Smooth muscle cell (in vitro differentiated cells): ENCODE measurements around the gene TSC22D2. TPM values are rescaled to one million over a fixed set of nuclear protein-coding genes. Genes with fewer than 3 reads are reported as not detected.

Experiments
- DNase-seq: peaks from one replicate; lab custom pipeline; 2025; ENCODE audit not compliant: unreplicated experiment; lab: John Stamatoyannopoulos, UW
- H2AFZ ChIP-seq: fragments of 200-600 bp; sonication (generic); 2 replicates; pipeline ENCODE4 v1.6.0; 2016; ENCODE audit warnings: antibody characterized with exemption, low read depth, mild to moderate bottlenecking
- H3F3A ChIP-seq: fragments of 200-600 bp; sonication (generic); 2 replicates; pipeline ENCODE4 v1.6.0; 2017; ENCODE audit warnings: antibody characterized with exemption, low read depth
- H3K27ac ChIP-seq: fragments of 200-600 bp; sonication (generic); 2 replicates; pipeline ENCODE4 v1.5.1; 2016; ENCODE audit warnings: low read depth, mild to moderate bottlenecking
- H3K27me3 ChIP-seq: fragments of 200-600 bp; sonication (generic); 2 replicates; pipeline ENCODE4 v1.6.1; 2016; ENCODE audit warnings: low read depth, mild to moderate bottlenecking
- H3K36me3 ChIP-seq: fragments of 200-600 bp; sonication (generic); 2 replicates; pipeline ENCODE4 v1.5.1; 2016; ENCODE audit warnings: low read depth
- H3K4me1 ChIP-seq: fragments of 200-600 bp; sonication (generic); 2 replicates; pipeline ENCODE4 v1.5.1; 2016; ENCODE audit warnings: low read depth
- H3K4me2 ChIP-seq: fragments of 200-600 bp; sonication (generic); 2 replicates; pipeline ENCODE4 v1.6.0; 2016; ENCODE audit warnings: mild to moderate bottlenecking
- H3K4me3 ChIP-seq: fragments of 200-600 bp; sonication (generic); 2 replicates; pipeline ENCODE4 v1.5.1; 2016; ENCODE audit warnings: mild to moderate bottlenecking
- H3K79me2 ChIP-seq: fragments of 200-600 bp; sonication (generic); 2 replicates; pipeline ENCODE4 v1.6.0; 2016; ENCODE audit warnings: low read depth, mild to moderate bottlenecking
- H3K9ac ChIP-seq: fragments of 200-600 bp; sonication (generic); 2 replicates; pipeline ENCODE4 v1.6.0; 2016; ENCODE audit warnings: low read depth
- H3K9me3 ChIP-seq: fragments of 200-600 bp; sonication (generic); replicated peaks from 2 replicates; pipeline ENCODE4 v1.5.1; 2016; ENCODE audit warnings: low read depth
- H4K20me1 ChIP-seq: fragments of 200-600 bp; sonication (generic); 2 replicates; pipeline ENCODE4 v1.6.0; 2016; ENCODE audit warnings: low read depth
- WGBS: methylation state at CpG from one replicate; pipeline ENCODE4 v1.1.7; 2016; ENCODE audit warnings: low lambda C conversion rate; 5-methylcytosine and 5-hydroxymethylcytosine counted together
- polyA plus RNA-seq: library from polyadenylated mRNA; unstranded; fragments of >200 nt; fragmentation: Nextera tagmentation; extraction: Ambion mirVana; gene quantifications from 2 replicates; pipeline ENCODE4 v1.2.1, GENCODE V29; 2016
- total RNA-seq: library from RNA; depleted of rRNA; stranded (reverse); fragments of >200 nt; gene quantifications from 2 replicates; pipeline ENCODE4 v1.2.3, GENCODE V29; 2014
- TF ChIP-seq, protein P1 (sequence below): fragments of 200-600 bp; sonication (generic); IDR thresholded peaks from 2 replicates; pipeline ENCODE4 v1.5.1; 2017; ENCODE audit warnings: borderline replicate concordance, mild to moderate bottlenecking, antibody characterized with exemption; ENCODE audit not compliant: insufficient read depth, poor library complexity, severe bottlenecking

The TSC22D2 gene
- total and polyA plus RNA-seq, 2 experiments from 2014 or later = 31.7 to 37.0 TPM

DNA sequence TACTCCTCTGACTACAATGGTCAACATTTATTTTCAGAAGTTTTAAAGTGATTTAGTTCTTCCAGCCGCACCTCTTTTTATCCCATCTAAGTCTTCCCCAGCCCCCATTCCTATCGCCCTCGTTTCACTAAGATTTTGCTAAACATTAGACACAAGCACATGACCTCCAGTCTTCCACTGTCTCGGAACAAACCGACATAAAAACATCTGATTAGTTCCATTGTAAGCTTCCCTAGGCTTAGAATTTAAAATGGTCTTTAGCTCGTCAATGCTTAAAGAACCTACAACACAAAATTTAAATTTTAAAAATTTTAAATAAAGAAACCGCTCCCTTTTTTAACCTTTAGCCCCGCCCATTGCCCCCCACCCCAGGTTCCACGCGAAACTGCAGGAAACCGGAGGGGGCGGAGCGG, 284 bp upstream of the TSC22D2 start:
- peak overlapping the region; percentile 98 for H3K9ac ChIP-seq
- no peaks in the 10 kb centered on the region for H3K27me3 ChIP-seq
- peak overlapping the region; percentile 92 for H2AFZ ChIP-seq
- TF ChIP-seq, protein P1, sequence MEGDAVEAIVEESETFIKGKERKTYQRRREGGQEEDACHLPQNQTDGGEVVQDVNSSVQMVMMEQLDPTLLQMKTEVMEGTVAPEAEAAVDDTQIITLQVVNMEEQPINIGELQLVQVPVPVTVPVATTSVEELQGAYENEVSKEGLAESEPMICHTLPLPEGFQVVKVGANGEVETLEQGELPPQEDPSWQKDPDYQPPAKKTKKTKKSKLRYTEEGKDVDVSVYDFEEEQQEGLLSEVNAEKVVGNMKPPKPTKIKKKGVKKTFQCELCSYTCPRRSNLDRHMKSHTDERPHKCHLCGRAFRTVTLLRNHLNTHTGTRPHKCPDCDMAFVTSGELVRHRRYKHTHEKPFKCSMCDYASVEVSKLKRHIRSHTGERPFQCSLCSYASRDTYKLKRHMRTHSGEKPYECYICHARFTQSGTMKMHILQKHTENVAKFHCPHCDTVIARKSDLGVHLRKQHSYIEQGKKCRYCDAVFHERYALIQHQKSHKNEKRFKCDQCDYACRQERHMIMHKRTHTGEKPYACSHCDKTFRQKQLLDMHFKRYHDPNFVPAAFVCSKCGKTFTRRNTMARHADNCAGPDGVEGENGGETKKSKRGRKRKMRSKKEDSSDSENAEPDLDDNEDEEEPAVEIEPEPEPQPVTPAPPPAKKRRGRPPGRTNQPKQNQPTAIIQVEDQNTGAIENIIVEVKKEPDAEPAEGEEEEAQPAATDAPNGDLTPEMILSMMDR = no peak
- peak overlapping the region; percentile 100 for H3K27ac ChIP-seq
- H3K36me3 ChIP-seq = no peaks in the 10 kb centered on the region
- peak overlapping the region; percentile 93 for H3K4me2 ChIP-seq
- H3K9me3 ChIP-seq = no peaks in the 10 kb centered on the region
- DNase-seq = no peak
- peak overlapping the region; percentile 97 for H3K4me3 ChIP-seq
- WGBS = under 1% methylated on average over 11 of the region's 13 CpGs
- peaks cover 39% of the 10 kb centered on the region for H4K20me1 ChIP-seq
- peaks cover 15% of the 10 kb centered on the region for H3F3A ChIP-seq
- H3K4me1 ChIP-seq = peaks cover 8% of the 10 kb centered on the region
- peaks cover 60% of the 10 kb centered on the region for H3K79me2 ChIP-seq

DNA sequence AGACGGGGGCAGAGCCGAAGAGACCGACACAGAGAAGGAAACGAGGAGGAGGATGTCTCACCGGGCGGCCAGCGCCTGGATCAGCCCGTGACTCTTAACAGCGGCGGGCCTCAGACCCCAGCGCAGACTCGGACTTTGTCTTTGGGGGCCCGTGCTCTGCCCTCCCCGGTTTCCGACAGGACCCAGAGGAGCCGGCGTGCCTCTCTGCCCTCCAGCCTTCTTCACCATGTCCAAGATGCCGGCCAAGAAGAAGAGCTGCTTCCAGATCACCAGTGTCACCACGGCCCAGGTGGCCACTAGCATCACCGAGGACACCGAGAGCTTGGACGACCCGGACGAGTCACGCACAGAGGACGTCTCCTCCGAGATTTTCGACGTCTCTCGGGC, 1.0 kb downstream of the TSC22D2 start:
- peaks cover 52% of the 10 kb centered on the region for H4K20me1 ChIP-seq
- no peaks in the 10 kb centered on the region for H3K9me3 ChIP-seq
- peaks cover 73% of the 10 kb centered on the region for H3K79me2 ChIP-seq
- 0% methylated on average over 29 of the region's 30 CpGs for WGBS
- peaks cover 21% of the 10 kb centered on the region for H3K4me1 ChIP-seq
- no peak for DNase-seq
- H2AFZ ChIP-seq = no peak overlapping the region
- peak overlapping the region; percentile 92 for H3K4me2 ChIP-seq
- H3F3A ChIP-seq = peaks cover 15% of the 10 kb centered on the region
- peak overlapping the region; percentile 100 for H3K27ac ChIP-seq
- no peaks in the 10 kb centered on the region for H3K27me3 ChIP-seq
- peak overlapping the region; percentile 98 for H3K9ac ChIP-seq
- no peaks in the 10 kb centered on the region for H3K36me3 ChIP-seq
- peak overlapping the region; percentile 97 for H3K4me3 ChIP-seq
- TF ChIP-seq, protein P1 = no peak

DNA sequence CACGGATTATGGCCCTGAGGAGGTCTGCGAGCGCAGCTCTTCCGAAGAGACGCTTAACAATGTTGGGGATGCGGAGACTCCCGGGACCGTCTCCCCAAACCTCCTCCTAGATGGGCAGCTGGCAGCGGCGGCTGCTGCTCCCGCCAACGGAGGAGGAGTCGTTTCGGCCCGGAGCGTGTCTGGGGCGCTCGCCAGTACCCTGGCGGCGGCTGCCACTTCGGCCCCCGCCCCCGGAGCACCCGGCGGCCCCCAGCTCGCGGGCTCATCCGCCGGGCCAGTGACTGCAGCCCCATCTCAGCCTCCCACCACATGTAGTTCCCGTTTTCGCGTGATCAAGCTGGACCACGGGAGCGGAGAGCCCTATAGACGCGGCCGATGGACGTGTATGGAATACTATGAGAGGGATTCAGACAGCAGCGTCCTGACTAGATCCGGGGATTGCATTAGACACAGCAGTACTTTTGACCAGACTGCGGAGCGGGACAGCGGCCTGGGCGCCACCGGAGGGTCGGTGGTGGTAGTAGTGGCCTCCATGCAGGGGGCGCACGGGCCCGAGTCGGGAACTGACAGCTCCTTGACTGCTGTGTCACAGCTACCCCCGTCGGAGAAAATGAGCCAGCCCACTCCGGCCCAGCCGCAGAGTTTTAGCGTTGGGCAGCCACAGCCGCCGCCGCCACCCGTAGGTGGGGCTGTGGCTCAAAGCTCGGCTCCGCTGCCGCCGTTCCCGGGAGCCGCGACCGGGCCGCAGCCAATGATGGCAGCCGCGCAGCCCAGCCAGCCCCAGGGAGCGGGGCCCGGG, 1.6 kb downstream of the TSC22D2 start:
- Histone ChIP-seq H3K27me3 (no peaks in the 10 kb centered on the region), H3K4me1 (peaks cover 27% of the 10 kb centered on the region), H3K4me3 (peak overlapping the region; percentile 97), H4K20me1 (peaks cover 58% of the 10 kb centered on the region), H3K4me2 (peak overlapping the region; percentile 92), H3K9ac (peak overlapping the region; percentile 98), H2AFZ (no peak overlapping the region), H3K9me3 (no peaks in the 10 kb centered on the region), H3K36me3 (no peaks in the 10 kb centered on the region), H3F3A (peaks cover 15% of the 10 kb centered on the region), H3K27ac (peak overlapping the region; percentile 100), H3K79me2 (peaks cover 77% of the 10 kb centered on the region)
- TF ChIP-seq, protein P1 = peak; percentile 35
- WGBS = 1% methylated on average over 53 of the region's 72 CpGs
- peak; percentile 45 for DNase-seq
